Right renal pelvis (tissue), 4 donors: Measurements from ENCODE around the gene PDK2. TPM values are rescaled to one million over a fixed set of nuclear protein-coding genes. Genes with fewer than 3 reads are reported as not detected.
A peak's percentile ranks its signal among the peaks of the same experiment; 100 is the strongest.

Experiments used
- DNase-seq, 4 donors: peaks; one replicate each; pipeline ENCODE4 v3.0.0-alpha.2; 2013; ENCODE audit warnings: low read depth in 4 of 4, low spot score in 3 of 4, missing footprints in 1 of 4
- polyA plus RNA-seq, 4 donors: library from polyadenylated mRNA; unstranded; fragments of 120-200 nt; gene quantifications; one replicate each; pipeline ENCODE4 v1.2.1, GENCODE V29; 2013; ENCODE audit not compliant: insufficient read length in 4 of 4

PDK2 gene
- polyA plus RNA-seq, 4 donors = 115 to 128 (median 125) TPM

GRCh38 chr17:50146927-50147665 is 51.9 kb downstream of the PDK2 start:
- DNase-seq = no peak

- no peak for DNase-seq
Measured at GRCh38 chr17:50147841-50148225, 52.7 kb downstream of the PDK2 start.

GRCh38 chr17:50148226-50149090 is 53.3 kb downstream of the PDK2 start:
- DNase-seq = no peak

DNA sequence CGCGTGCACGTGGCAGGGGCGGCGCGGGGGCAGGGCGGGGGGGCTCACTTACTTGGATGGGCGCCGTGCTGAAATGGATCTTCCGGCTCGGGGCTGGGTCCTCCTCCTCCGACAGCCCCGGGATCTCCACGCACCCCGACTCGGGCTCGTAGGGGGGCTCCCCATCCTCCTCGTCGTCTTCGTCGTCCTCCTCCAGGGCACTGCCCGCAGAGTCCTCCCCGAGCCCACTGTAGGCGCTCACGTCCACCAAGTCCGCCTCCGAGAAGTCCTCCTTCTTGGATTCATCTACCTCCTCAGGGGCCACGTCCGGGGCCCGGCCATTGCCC is 53.9 kb downstream of the PDK2 start:
- no peak for DNase-seq

GRCh38 chr17:50149417-50150353 is 54.5 kb downstream of the PDK2 start:
- no peak for DNase-seq

DNA sequence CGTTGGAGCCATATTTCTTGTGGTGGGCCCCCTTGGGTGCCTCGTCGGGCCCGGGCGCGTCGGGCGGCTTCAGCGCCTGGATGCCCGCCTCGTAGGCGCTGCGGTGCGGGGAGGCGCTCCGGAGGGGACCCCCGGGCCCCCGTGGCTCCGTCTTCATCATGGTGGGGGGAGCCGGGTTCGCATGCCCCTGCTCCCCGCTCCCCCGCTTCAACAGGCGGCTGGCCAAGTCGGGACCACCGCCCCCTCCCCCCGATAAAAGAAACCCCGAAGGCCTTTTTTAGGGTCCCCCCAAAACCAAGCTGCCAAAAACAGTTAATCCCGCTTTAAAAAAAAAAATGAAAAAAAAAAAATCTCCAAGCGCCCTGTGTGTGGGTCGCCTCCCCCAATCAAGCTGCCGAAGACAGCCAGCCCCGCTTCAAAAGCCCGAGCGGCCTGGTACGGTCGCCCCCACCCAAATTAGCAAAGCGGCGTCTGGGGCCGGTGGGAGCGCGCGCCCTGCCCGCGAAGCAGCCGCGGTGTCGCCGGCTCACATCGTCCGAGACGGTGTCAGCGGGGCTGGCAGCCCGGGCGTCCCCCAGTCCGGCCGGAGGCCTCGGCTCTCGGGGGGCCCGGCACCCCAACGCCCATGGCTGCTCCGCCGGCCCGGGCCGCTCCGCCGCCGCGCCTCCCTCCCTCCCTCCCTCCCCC is 55.3 kb downstream of the PDK2 start, which contains the start of gene PPP1R9B:
PPP1R9B (minus strand) TSS at position 324 of the 687 bp plus-strand sequence; CDS start at position 160, 164 bp downstream.
- no peak for DNase-seq

DNA sequence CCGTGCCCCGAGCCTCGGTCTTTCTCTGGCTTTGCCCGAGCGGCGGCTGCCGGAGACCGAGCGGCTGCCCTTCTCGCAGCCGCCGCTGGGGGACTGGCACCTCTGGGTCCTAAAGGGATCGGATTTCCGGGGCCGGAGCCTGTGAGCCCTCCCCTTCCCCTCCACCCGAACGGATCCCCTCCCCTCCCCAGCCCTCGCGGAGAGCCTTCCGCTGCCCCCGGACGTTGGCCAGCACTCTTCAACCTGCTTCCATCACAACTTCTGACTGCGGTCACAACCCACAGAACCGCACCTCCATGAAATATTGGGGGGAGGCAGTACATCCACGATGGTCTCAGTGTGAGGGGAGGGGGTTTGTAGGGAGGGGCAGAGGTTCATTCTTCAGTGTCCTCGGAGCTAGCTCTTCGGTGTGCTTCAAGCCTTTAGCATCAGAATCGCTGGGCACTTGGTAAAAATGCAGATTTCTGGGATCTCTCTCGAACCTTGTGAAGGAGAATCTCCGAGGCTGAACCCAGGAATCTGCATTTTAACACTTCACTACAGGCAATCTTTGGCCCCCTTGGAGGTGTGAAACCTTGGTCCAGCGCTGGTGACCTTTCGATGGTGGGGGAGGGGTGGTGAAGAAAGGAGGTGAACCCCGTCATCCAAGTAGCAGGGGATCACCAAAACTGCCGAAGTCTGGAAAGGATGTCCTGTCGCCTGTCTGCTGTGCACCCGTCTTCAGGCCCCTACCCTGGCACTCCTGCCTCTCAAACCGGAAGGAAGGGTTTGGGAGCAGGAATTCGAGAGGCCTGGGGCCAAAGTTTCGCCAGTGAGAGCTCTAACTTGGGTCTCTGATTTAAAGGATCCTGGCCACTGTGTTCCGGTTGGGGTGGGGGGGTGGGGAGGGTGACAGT is 56.1 kb downstream of the PDK2 start:
- peak in 2 of 4 donors; percentile 80 to 81 for DNase-seq

DNA sequence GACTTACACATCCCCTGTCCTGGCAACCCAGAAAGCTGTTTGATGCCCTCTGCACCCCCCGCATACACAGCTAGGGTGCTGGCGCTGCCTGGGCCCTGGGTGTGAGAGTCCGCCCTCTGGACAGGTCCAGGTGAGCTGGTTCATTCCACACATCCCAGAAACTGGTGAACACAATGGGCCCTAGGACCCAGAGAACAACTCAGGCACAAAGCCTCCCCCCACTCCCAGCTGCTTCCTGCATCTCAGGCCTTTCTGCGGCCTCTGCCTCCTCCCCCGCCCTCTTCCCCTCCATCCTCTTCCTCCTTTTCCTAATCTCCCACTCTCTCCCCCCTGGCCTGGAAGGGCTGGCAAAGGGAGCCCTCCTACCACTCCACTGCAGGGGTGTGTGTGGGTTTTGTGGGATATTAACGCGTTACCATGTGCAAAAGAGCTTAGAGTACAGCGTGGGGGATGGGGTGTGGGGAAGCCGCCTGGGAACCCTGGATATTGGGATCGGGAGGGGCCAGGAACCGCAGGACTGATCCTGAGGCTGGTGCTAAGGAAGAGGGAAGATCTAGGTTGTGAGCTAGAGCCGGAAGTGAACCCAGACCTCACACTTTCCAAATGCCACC is 56.9 kb downstream of the PDK2 start:
- DNase-seq = peak in 2 of 4 donors; percentile 86 to 88

- DNase-seq = no peak
Measured at GRCh38 chr17:50152736-50153135, 57.6 kb downstream of the PDK2 start.

GRCh38 chr17:50153650-50154575 is 58.8 kb downstream of the PDK2 start:
- DNase-seq = no peak

DNA sequence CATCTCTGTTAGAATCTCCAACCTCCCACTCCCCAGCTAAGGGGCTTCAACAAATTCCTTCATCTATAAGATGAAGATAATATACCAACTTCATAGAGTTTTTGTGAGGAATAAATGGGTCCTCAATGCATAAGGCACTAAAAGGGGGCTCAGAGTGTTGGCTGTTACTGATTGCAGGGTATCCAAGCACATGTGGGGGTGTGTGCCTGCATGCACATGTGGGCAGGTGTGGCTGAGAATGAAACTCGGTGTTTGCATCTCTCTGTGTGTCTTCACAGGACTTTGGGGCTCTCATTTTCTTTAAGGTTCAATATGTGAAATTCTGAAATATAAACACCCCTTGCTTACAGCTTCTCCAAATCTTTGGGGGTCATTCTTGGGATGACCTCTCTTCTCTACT is 59.5 kb downstream of the PDK2 start:
- no peak for DNase-seq

DNA sequence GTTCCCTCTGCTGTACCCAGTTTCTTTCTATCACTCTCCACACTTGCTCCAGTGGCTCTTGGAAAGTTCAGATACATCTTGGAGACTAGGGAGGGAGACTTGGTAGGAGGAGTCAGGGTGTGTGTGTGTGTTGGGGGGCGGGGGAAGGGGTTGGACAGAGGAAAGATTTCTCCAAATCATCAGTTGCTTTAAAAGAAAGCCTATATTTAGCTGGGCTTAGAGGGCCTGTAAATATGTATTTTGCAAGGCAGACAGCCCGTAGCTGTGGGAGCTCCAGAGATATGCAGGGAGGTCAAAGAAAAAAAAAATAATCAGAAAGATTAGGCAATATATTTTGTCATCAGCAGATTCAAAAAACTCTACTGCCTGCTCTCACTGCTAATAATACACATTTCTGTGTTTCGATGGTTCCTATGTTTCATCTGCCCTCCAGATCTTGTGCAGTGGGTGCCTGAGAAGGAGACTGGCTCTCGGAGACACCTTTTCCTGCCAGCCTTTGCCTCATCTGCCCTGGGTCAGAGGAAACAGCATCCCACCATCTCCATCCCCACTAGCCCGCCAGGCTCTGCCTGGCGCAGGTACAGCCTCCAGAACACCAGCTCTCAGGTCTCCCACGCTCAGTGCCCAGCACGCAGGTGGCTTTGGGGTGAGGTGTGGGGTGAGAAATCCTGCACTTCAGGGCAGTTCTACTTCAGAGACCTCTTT is 60.1 kb downstream of the PDK2 start:
- no peak for DNase-seq

GRCh38 chr17:50157891-50158290 is 62.7 kb downstream of the PDK2 start:
- DNase-seq = no peak

GRCh38 chr17:50161023-50161910 is 66.1 kb downstream of the PDK2 start:
- DNase-seq = peak; percentile 87 to 93 (median 89)
